Natural killer cell (primary cell): Measurements from ENCODE around the gene OR4S1. TPM values are rescaled to one million over a fixed set of nuclear protein-coding genes. Genes with fewer than 3 reads are reported as not detected.
A peak's percentile ranks its signal among the peaks of the same experiment; 100 is the strongest.
"Not testable (repeated sequence)": the region's sequence is repeated elsewhere in the genome, so short reads cannot be mapped to it uniquely, and the experiment has no call there.

Experiments used
- ATAC-seq, 3 donors: fragments of 150-1000 bp in 2 of 3; fragments of 200-7000 bp in 1 of 3; cut with Tn5 transposase; 1 replicate in 1 of 3; 2 replicates in 2 of 3; pipeline ENCODE4 v1.10.0; 2021; ENCODE audit warnings: mild to moderate bottlenecking in 2 of 3, moderate library complexity in 2 of 3
- DNase-seq, 2 donors: peaks; one replicate each; pipeline versions ENCODE4 v3.0.0 to v3.0.0-alpha.2; 2013 to 2021; ENCODE audit warnings: mixed read lengths in 1 of 2
- H3K27ac ChIP-seq: one replicate; pipeline ENCODE4 v1.5.1; 2013; ENCODE audit warnings: mild to moderate bottlenecking, low read length
- H3K27me3 ChIP-seq: one replicate; pipeline ENCODE4 v1.6.1; 2013; ENCODE audit warnings: low read length; ENCODE audit not compliant: control insufficient read depth, insufficient read depth
- H3K36me3 ChIP-seq: one replicate; pipeline ENCODE4 v1.6.1; 2013; ENCODE audit warnings: low read length; ENCODE audit not compliant: control insufficient read depth, insufficient read depth
- H3K4me1 ChIP-seq: one replicate; pipeline ENCODE4 v1.6.1; 2013; ENCODE audit warnings: low read length; ENCODE audit not compliant: control insufficient read depth, insufficient read depth
- H3K4me3 ChIP-seq: one replicate; pipeline ENCODE4 v1.5.1; 2013; ENCODE audit warnings: low read length
- H3K9me3 ChIP-seq: one replicate; pipeline ENCODE4 v1.6.1; 2013; ENCODE audit warnings: low read length; ENCODE audit not compliant: control insufficient read depth, insufficient read depth
- H3K27ac Mint-ChIP-seq, 2 donors: one replicate each; pipeline ENCODE4 v1.8.0; 2022; ENCODE audit warnings: mild to moderate bottlenecking in 2 of 2, mixed read lengths in 2 of 2, moderate library complexity in 1 of 2
- H3K27me3 Mint-ChIP-seq, 2 donors: one replicate each; pipeline ENCODE4 v1.8.0; 2022; ENCODE audit warnings: low read depth in 2 of 2, mixed read lengths in 2 of 2
- H3K36me3 Mint-ChIP-seq: one replicate; pipeline ENCODE4 v1.8.0; 2022; ENCODE audit warnings: mixed read lengths
- H3K4me1 Mint-ChIP-seq, 2 donors: one replicate each; pipeline ENCODE4 v1.8.0; 2022; ENCODE audit warnings: mixed read lengths in 2 of 2
- H3K4me3 Mint-ChIP-seq: one replicate; pipeline ENCODE4 v1.8.0; 2022; ENCODE audit warnings: mild to moderate bottlenecking, moderate library complexity, mixed read lengths
- H3K9me3 Mint-ChIP-seq, 2 donors: one replicate each; pipeline ENCODE4 v1.8.0; 2022; ENCODE audit warnings: mixed read lengths in 2 of 2
- CTCF ChIP-seq: fragments of 200-600 bp; IDR thresholded peaks from one replicate; pipeline ENCODE4 v1.8.0; 2022; ENCODE audit warnings: antibody characterized with exemption
- WGBS: methylation state at CpG from one replicate; pipeline ENCODE4 v1.1.7; 2013; ENCODE audit warnings: missing lambda C conversion rate; ENCODE audit not compliant: insufficient coverage; 5-methylcytosine and 5-hydroxymethylcytosine counted together
- intact Hi-C: fragments of 100-400 bp; cut with micrococcal nuclease; formaldehyde crosslinking; loops from one replicate; pipeline ENCODE4 v1.14.2; 2022
- total RNA-seq, 4 donors: library from RNA; stranded (reverse); fragments of 120-200 nt in 1 of 4; gene quantifications; one replicate each; pipeline versions ENCODE4 v1.2.3 to v1.2.4, GENCODE V29; 2013 to 2022

Gene OR4S1
- total RNA-seq, 3 donors from 2014 or later (not counting 1 experiment from before 2014, with no cell fraction given) = not detected

- Histone ChIP-seq H3K4me3 (no peak overlapping the region), H3K9me3 (no peaks in the 10 kb centered on the region), H3K27me3 (no peaks in the 10 kb centered on the region), H3K4me1 (no peaks in the 10 kb centered on the region), H3K27ac (no peak overlapping the region), H3K36me3 (no peaks in the 10 kb centered on the region)
- no peak overlapping the region for H3K4me3 Mint-ChIP-seq
- no peaks in the 10 kb centered on the region for H3K36me3 Mint-ChIP-seq
- no peak for ATAC-seq
- TF ChIP-seq CTCF = no peak
- intact Hi-C loops = no loop called here
- H3K27ac Mint-ChIP-seq = no peak overlapping the region
- peaks cover 0 to 2% of the 10 kb centered on the region in 2 donors for H3K9me3 Mint-ChIP-seq
- DNase-seq = no peak
- peaks cover 3 to 28% of the 10 kb centered on the region in 2 donors for H3K27me3 Mint-ChIP-seq
- no peaks in the 10 kb centered on the region for H3K4me1 Mint-ChIP-seq
- 31% methylated on average over 1 of the region's 1 CpG for WGBS
These were observed 33.4 kb upstream of the OR4S1 start for GRCh38 chr11:48272606-48273005.

GRCh38 chr11:48307760-48308386 is 1.9 kb downstream of the OR4S1 start:
- H3K4me3 ChIP-seq = no peak overlapping the region
- peak; percentile 81 for TF ChIP-seq CTCF
- 23% methylated on average over 5 of the region's 5 CpGs for WGBS
- H3K27me3 ChIP-seq = no peaks in the 10 kb centered on the region
- peak; percentile 34 to 68 (median 58) for ATAC-seq
- Mint-ChIP-seq H3K36me3 (no peaks in the 10 kb centered on the region), H3K9me3 (no peaks in the 10 kb centered on the region), H3K27me3 (peaks cover 6 to 16% of the 10 kb centered on the region in 2 donors), H3K4me3 (no peak overlapping the region), H3K27ac (no peak overlapping the region), H3K4me1 (no peaks in the 10 kb centered on the region)
- peak; percentile 25 to 74 for DNase-seq
- no peaks in the 10 kb centered on the region for H3K4me1 ChIP-seq
- intact Hi-C loops = no loop called here
- no peak overlapping the region for H3K27ac ChIP-seq
- no peaks in the 10 kb centered on the region for H3K9me3 ChIP-seq
- no peaks in the 10 kb centered on the region for H3K36me3 ChIP-seq

- H3K27me3 ChIP-seq, H3K27ac Mint-ChIP-seq, intact Hi-C loops, H3K9me3 ChIP-seq, H3K36me3 Mint-ChIP-seq, H3K27ac ChIP-seq, ATAC-seq, DNase-seq, H3K4me3 Mint-ChIP-seq, H3K9me3 Mint-ChIP-seq, H3K4me1 ChIP-seq, H3K4me1 Mint-ChIP-seq, H3K27me3 Mint-ChIP-seq, H3K36me3 ChIP-seq, H3K4me3 ChIP-seq: not testable (repeated sequence)
- no CpG with 5 or more reads among the region's 2 CpGs for WGBS
These were observed 7.6 kb downstream of the OR4S1 start for GRCh38 chr11:48313590-48313989.

GRCh38 chr11:48319813-48320212 is 13.8 kb downstream of the OR4S1 start:
- H3K4me1 ChIP-seq, intact Hi-C loops, H3K4me1 Mint-ChIP-seq, H3K36me3 ChIP-seq, H3K27ac Mint-ChIP-seq, H3K9me3 Mint-ChIP-seq, DNase-seq, H3K4me3 Mint-ChIP-seq, H3K27ac ChIP-seq, H3K36me3 Mint-ChIP-seq, H3K4me3 ChIP-seq, H3K9me3 ChIP-seq, H3K27me3 ChIP-seq, ATAC-seq: not testable (repeated sequence)
- H3K27me3 Mint-ChIP-seq = peaks cover 8 to 16% of the 10 kb centered on the region in 2 donors
- WGBS = 91% methylated on average over 2 of the region's 2 CpGs

- H3K36me3 Mint-ChIP-seq, intact Hi-C loops, ATAC-seq, H3K9me3 ChIP-seq, H3K9me3 Mint-ChIP-seq, H3K27ac ChIP-seq, H3K27ac Mint-ChIP-seq, H3K4me1 ChIP-seq, H3K27me3 Mint-ChIP-seq, H3K36me3 ChIP-seq, H3K4me3 ChIP-seq, H3K27me3 ChIP-seq, DNase-seq, H3K4me3 Mint-ChIP-seq: not testable (repeated sequence)
- H3K4me1 Mint-ChIP-seq = peaks cover 0 to 12% of the 10 kb centered on the region in 2 donors
These were observed 18.6 kb downstream of the OR4S1 start, which contains the start of gene OR4C3 for GRCh38 chr11:48324620-48325019. Gene OR4C3 (plus strand): TSS chr11:48324920. CDS start chr11:48325022, 102 bp downstream.
